Liver (tissue), 9 donors: ENCODE measurements around the gene ARHGAP29. TPM values are rescaled to one million over a fixed set of nuclear protein-coding genes. Genes with fewer than 3 reads are reported as not detected.

ENCODE experiments used
- DNase-seq: peaks from one replicate; pipeline ENCODE4 v3.0.0-alpha.2; 2017; ENCODE audit warnings: low spot score
- H3K27ac ChIP-seq, 2 donors: one replicate each; pipeline ENCODE4 v1.7.0; 2013; ENCODE audit warnings: inconsistent platforms in 2 of 2, low read length in 2 of 2, control low read depth in 1 of 2, low read depth in 1 of 2, mild to moderate bottlenecking in 1 of 2
- H3K27me3 ChIP-seq, 4 donors: one replicate each; pipeline versions ENCODE4 v1.6.1 to v1.7.0; 2013; ENCODE audit warnings: low read length in 3 of 4, inconsistent platforms in 1 of 4, mild to moderate bottlenecking in 1 of 4, moderate library complexity in 1 of 4; ENCODE audit not compliant: control insufficient read depth in 4 of 4, insufficient read depth in 4 of 4
- H3K36me3 ChIP-seq, 4 donors: one replicate each; pipeline versions ENCODE4 v1.6.1 to v1.7.0; 2013; ENCODE audit warnings: low read length in 3 of 4, mild to moderate bottlenecking in 3 of 4, low read depth in 1 of 4, moderate library complexity in 1 of 4; ENCODE audit not compliant: control insufficient read depth in 4 of 4, insufficient read depth in 3 of 4
- H3K4me1 ChIP-seq, 4 donors: one replicate each; pipeline versions ENCODE4 v1.6.1 to v1.7.0; 2013; ENCODE audit warnings: low read length in 3 of 4, mild to moderate bottlenecking in 3 of 4, moderate library complexity in 1 of 4; ENCODE audit not compliant: control insufficient read depth in 4 of 4, insufficient read depth in 4 of 4
- H3K4me3 ChIP-seq, 3 donors: one replicate each; pipeline versions ENCODE4 v1.6.1 to v1.7.0; 2013; ENCODE audit warnings: low read length in 3 of 3, control low read depth in 1 of 3, low read depth in 1 of 3, mild to moderate bottlenecking in 1 of 3
- H3K9ac ChIP-seq, 2 donors: one replicate each; pipeline ENCODE4 v1.7.0; 2013; ENCODE audit warnings: low read length in 2 of 2, mild to moderate bottlenecking in 2 of 2, moderate library complexity in 2 of 2, control low read depth in 1 of 2, low read depth in 1 of 2
- H3K9me3 ChIP-seq, 4 donors: one replicate each; pipeline versions ENCODE4 v1.6.1 to v1.7.0; 2013; ENCODE audit warnings: low read length in 3 of 4; ENCODE audit not compliant: control insufficient read depth in 4 of 4
- ATF3 ChIP-seq: IDR thresholded peaks from 2 replicates; pipeline ENCODE4 v1.6.1; 2016; ENCODE audit warnings: antibody characterized with exemption
- CTCF ChIP-seq: fragments of 150-350 bp; IDR thresholded peaks from 2 replicates; pipeline ENCODE4 v1.5.1; 2017; ENCODE audit warnings: improper control_type of control experiment, low read depth, low read length; ENCODE audit not compliant: missing input control
- EGR1 ChIP-seq, 2 donors: IDR thresholded peaks; 2 replicates each; pipeline ENCODE4 v1.6.1; 2016 to 2018; ENCODE audit warnings: antibody characterized with exemption in 2 of 2, low read depth in 2 of 2
- FOXA1 ChIP-seq: IDR thresholded peaks from 2 replicates; pipeline ENCODE4 v1.6.1; 2016; ENCODE audit warnings: antibody characterized with exemption
- FOXA2 ChIP-seq: IDR thresholded peaks from 2 replicates; pipeline ENCODE4 v1.6.1; 2016; ENCODE audit warnings: antibody characterized with exemption
- HNF4A ChIP-seq, 2 donors: conservative IDR thresholded peaks; 2 replicates each; pipeline ENCODE4 v1.6.1; 2016; ENCODE audit warnings: antibody characterized with exemption in 2 of 2, mild to moderate bottlenecking in 2 of 2
- HNF4G ChIP-seq: IDR thresholded peaks from 2 replicates; pipeline ENCODE4 v1.6.1; 2016; ENCODE audit warnings: antibody characterized with exemption
- JUND ChIP-seq, 2 donors: IDR thresholded peaks; 2 replicates each; pipeline ENCODE4 v1.6.1; 2016; ENCODE audit warnings: antibody characterized with exemption in 2 of 2
- MAX ChIP-seq: IDR thresholded peaks from 2 replicates; pipeline ENCODE4 v1.6.1; 2016; ENCODE audit warnings: antibody characterized with exemption
- NR2F2 ChIP-seq: IDR thresholded peaks from 2 replicates; pipeline ENCODE4 v1.6.1; 2016; ENCODE audit warnings: antibody characterized with exemption
- RAD21 ChIP-seq, 2 donors: IDR thresholded peaks; 2 replicates each; pipeline ENCODE4 v1.6.1; 2016; ENCODE audit warnings: antibody characterized with exemption in 2 of 2, mild to moderate bottlenecking in 2 of 2
- REST ChIP-seq: IDR thresholded peaks from 2 replicates; pipeline ENCODE4 v1.6.1; 2016; ENCODE audit warnings: antibody characterized with exemption, mild to moderate bottlenecking
- RXRA ChIP-seq, 2 donors: IDR thresholded peaks; 2 replicates each; pipeline ENCODE4 v1.6.1; 2017 to 2018; ENCODE audit warnings: antibody characterized with exemption in 2 of 2, mild to moderate bottlenecking in 1 of 2
- SP1 ChIP-seq: IDR thresholded peaks from 2 replicates; pipeline ENCODE4 v1.6.1; 2018; ENCODE audit warnings: antibody characterized with exemption, mild to moderate bottlenecking
- TAF1 ChIP-seq: conservative IDR thresholded peaks from 2 replicates; pipeline ENCODE4 v1.6.1; 2016; ENCODE audit warnings: antibody characterized with exemption, mild to moderate bottlenecking
- YY1 ChIP-seq: IDR thresholded peaks from 2 replicates; pipeline ENCODE4 v1.6.1; 2016; ENCODE audit warnings: antibody characterized with exemption, mild to moderate bottlenecking
- ZBTB33 ChIP-seq: IDR thresholded peaks from 2 replicates; pipeline ENCODE4 v1.6.1; 2016; ENCODE audit warnings: antibody characterized with exemption
- WGBS: extraction: QIAGEN DNeasy Blood & Tissue Kit; methylation state at CpG from one replicate; pipeline ENCODE4 v1.1.7; 2013; 5-methylcytosine and 5-hydroxymethylcytosine counted together
- polyA plus RNA-seq, 2 donors: library from polyadenylated mRNA; stranded (reverse) in 1 of 2; unstranded in 1 of 2; fragments of 200-250 nt in 1 of 2; fragments of >200 nt in 1 of 2; fragmentation: Nextera tagmentation in 1 of 2; extraction: Ambion mirVana in 1 of 2; gene quantifications; one replicate each; pipeline versions ENCODE4 v1.2.1 to v1.2.3, GENCODE V29; 2013 to 2015
- total RNA-seq, 2 donors: library from RNA; depleted of rRNA; stranded (reverse); fragments of >200 nt; gene quantifications; one replicate each; pipeline ENCODE4 v1.2.3, GENCODE V29; 2014
- donor health status: healthy.
- donor health status: healthy.
- donor health status: healthy.
- donor health status: healthy.
- donor health status: healthy.

Gene ARHGAP29
- total and polyA plus RNA-seq, 4 donors: 8.3 to 27.7 (median 13.2) TPM

GRCh38 chr1:94286864-94287437 is 49.6 kb upstream of the ARHGAP29 start:
- Histone ChIP-seq H3K9ac (no peak overlapping the region), H3K4me1 (no peaks in the 10 kb centered on the region), H3K4me3 (no peak overlapping the region), H3K36me3 (no peaks in the 10 kb centered on the region), H3K9me3 (no peaks in the 10 kb centered on the region), H3K27ac (no peak overlapping the region), H3K27me3 (no peaks in the 10 kb centered on the region)
- no peak for DNase-seq
- WGBS: 56% methylated on average over 3 of the region's 3 CpGs
- TF ChIP-seq CTCF (no peak), REST (no peak), RAD21 (IDR thresholded peaks at IDR 0.05) (no peak), JUND (IDR thresholded peaks at IDR 0.05) (no peak), FOXA1 (no peak), MAX (no peak), NR2F2 (no peak), HNF4A (conservative IDR thresholded peaks at IDR 0.05) (no peak), HNF4G (no peak), ZBTB33 (no peak), RXRA (IDR thresholded peaks at IDR 0.05) (no peak), YY1 (no peak)

- Histone ChIP-seq H3K4me1 (no peaks in the 10 kb centered on the region), H3K27ac (no peak overlapping the region), H3K9me3 (no peaks in the 10 kb centered on the region), H3K4me3 (no peak overlapping the region), H3K36me3 (no peaks in the 10 kb centered on the region), H3K27me3 (no peaks in the 10 kb centered on the region), H3K9ac (no peak overlapping the region)
- 85% methylated on average over 4 of the region's 4 CpGs for WGBS
- DNase-seq: no peak
- TF ChIP-seq FOXA2: no peak
- TF ChIP-seq MAX: no peak
- no peak for TF ChIP-seq JUND (IDR thresholded peaks at IDR 0.05)
- no peak for TF ChIP-seq FOXA1
- no peak for TF ChIP-seq TAF1
- TF ChIP-seq HNF4A (conservative IDR thresholded peaks at IDR 0.05): no peak
- no peak for TF ChIP-seq ATF3
- no peak for TF ChIP-seq HNF4G
- no peak for TF ChIP-seq SP1
- TF ChIP-seq RXRA (IDR thresholded peaks at IDR 0.05): no peak
- no peak for TF ChIP-seq REST
- TF ChIP-seq NR2F2: no peak
- TF ChIP-seq EGR1 (IDR thresholded peaks at IDR 0.05; ENCODE audit: low read depth in 2 of 2): no peak
- no peak for TF ChIP-seq RAD21 (IDR thresholded peaks at IDR 0.05)
These were observed 47.8 kb upstream of the ARHGAP29 start for GRCh38 chr1:94285031-94285654.
